DND-41 (cell line): ENCODE results near the gene NTM.

Experiments
- ATAC-seq: fragments of 200-7000 bp; cut with Tn5 transposase; 3 replicates; pipeline ENCODE4 v1.9.1; 2021; ENCODE audit warnings: low read depth; ENCODE audit not compliant: insufficient read depth
- DNase-seq: peaks from one replicate; pipeline ENCODE4 v3.0.0-alpha.2; 2020
- H2AFZ ChIP-seq: 2 replicates; pipeline ENCODE4 v1.6.0; 2012; ENCODE audit warnings: low read depth, low read length
- H3K27ac ChIP-seq: 2 replicates; pipeline ENCODE4 v1.5.1; 2012; ENCODE audit warnings: low read length, inconsistent platforms
- H3K27me3 ChIP-seq: fragments of 200-600 bp; sonication (generic); 2 replicates; pipeline ENCODE4 v1.6.0; 2012; ENCODE audit warnings: low read length, mild to moderate bottlenecking, inconsistent platforms; ENCODE audit not compliant: insufficient read depth, poor library complexity
- H3K36me3 ChIP-seq: 2 replicates; pipeline ENCODE4 v1.5.1; 2012; ENCODE audit warnings: low read length, inconsistent platforms; ENCODE audit not compliant: insufficient read depth
- H3K4me1 ChIP-seq: 2 replicates; pipeline ENCODE4 v1.5.1; 2012; ENCODE audit warnings: mild to moderate bottlenecking, low read length; ENCODE audit not compliant: insufficient read depth
- H3K4me2 ChIP-seq: 2 replicates; pipeline ENCODE4 v1.6.0; 2012; ENCODE audit warnings: mild to moderate bottlenecking, moderate library complexity, low read length, inconsistent platforms; ENCODE audit not compliant: insufficient read depth
- H3K4me3 ChIP-seq, 2 experiments: fragments of 200-600 bp in 1 of 2; shearing (Covaris generic) in 1 of 2; 2 replicates each; pipeline ENCODE4 v1.5.1; 2012 to 2016; ENCODE audit warnings: inconsistent platforms in 2 of 2, low read length in 2 of 2, mild to moderate bottlenecking in 2 of 2, low read depth in 1 of 2, moderate library complexity in 1 of 2
- H3K79me2 ChIP-seq: 2 replicates; pipeline ENCODE4 v1.6.0; 2012; ENCODE audit warnings: low read length, inconsistent platforms; ENCODE audit not compliant: insufficient read depth
- H3K9ac ChIP-seq: 2 replicates; pipeline ENCODE4 v1.6.0; 2012; ENCODE audit warnings: low read depth, mild to moderate bottlenecking, inconsistent platforms, low read length, moderate library complexity
- H3K9me3 ChIP-seq: 2 replicates; pipeline ENCODE4 v1.5.1; 2012; ENCODE audit warnings: low read length, moderate library complexity, mild to moderate bottlenecking, inconsistent platforms; ENCODE audit not compliant: insufficient read depth, severe bottlenecking
- H4K20me1 ChIP-seq: 2 replicates; pipeline ENCODE4 v1.6.0; 2012; ENCODE audit warnings: low read length; ENCODE audit not compliant: insufficient read depth
- EZH2 ChIP-seq: IDR thresholded peaks from 3 replicates; pipeline ENCODE4 v1.6.1; 2012; ENCODE audit warnings: borderline replicate concordance, low read depth, mild to moderate bottlenecking, moderate library complexity, low read length, inconsistent platforms; ENCODE audit not compliant: severe bottlenecking
- TF ChIP-seq, protein P1 (sequence below): IDR thresholded peaks from 2 replicates; pipeline ENCODE4 v1.5.1; 2012; ENCODE audit warnings: borderline replicate concordance, low read length, moderate library complexity, mild to moderate bottlenecking; ENCODE audit not compliant: poor library complexity, severe bottlenecking; ENCODE audit errors: extremely low read depth

NTM gene

DNA sequence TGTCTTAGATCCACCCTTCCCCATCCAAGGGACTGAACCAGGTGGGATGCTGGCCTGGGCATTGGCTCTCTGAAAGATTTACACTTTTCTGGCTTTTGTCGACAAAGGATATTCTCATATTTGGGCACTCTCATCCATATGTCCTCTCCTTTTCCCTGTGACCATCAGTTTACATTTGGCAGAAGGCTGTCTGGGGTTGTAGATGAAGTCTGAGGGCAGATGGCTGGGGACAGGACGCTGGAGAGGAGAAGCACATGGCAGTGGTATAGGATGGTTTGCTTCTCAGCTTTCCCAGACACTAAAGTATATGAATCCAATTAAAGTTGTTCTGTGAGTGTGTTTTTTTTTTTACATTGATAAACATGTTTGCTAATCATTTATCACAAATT lies 757.5 kb downstream of the NTM start:
- no peak overlapping the region for H2AFZ ChIP-seq
- no peak overlapping the region for H3K9ac ChIP-seq
- no peaks in the 10 kb centered on the region for H3K36me3 ChIP-seq
- H3K4me2 ChIP-seq = no peak overlapping the region
- H3K27me3 ChIP-seq = no peaks in the 10 kb centered on the region
- H3K79me2 ChIP-seq = no peaks in the 10 kb centered on the region
- H3K4me1 ChIP-seq = no peaks in the 10 kb centered on the region
- TF ChIP-seq, protein P1, sequence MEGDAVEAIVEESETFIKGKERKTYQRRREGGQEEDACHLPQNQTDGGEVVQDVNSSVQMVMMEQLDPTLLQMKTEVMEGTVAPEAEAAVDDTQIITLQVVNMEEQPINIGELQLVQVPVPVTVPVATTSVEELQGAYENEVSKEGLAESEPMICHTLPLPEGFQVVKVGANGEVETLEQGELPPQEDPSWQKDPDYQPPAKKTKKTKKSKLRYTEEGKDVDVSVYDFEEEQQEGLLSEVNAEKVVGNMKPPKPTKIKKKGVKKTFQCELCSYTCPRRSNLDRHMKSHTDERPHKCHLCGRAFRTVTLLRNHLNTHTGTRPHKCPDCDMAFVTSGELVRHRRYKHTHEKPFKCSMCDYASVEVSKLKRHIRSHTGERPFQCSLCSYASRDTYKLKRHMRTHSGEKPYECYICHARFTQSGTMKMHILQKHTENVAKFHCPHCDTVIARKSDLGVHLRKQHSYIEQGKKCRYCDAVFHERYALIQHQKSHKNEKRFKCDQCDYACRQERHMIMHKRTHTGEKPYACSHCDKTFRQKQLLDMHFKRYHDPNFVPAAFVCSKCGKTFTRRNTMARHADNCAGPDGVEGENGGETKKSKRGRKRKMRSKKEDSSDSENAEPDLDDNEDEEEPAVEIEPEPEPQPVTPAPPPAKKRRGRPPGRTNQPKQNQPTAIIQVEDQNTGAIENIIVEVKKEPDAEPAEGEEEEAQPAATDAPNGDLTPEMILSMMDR = no peak
- no peak for TF ChIP-seq EZH2
- H3K4me3 ChIP-seq = no peak overlapping the region
- H4K20me1 ChIP-seq = no peaks in the 10 kb centered on the region
- DNase-seq (no peak), ATAC-seq (no peak)
- no peak overlapping the region for H3K27ac ChIP-seq
- no peaks in the 10 kb centered on the region for H3K9me3 ChIP-seq

GRCh38 chr11:132131047-132131446 lies 760.6 kb downstream of the NTM start:
- Histone ChIP-seq H3K27ac (no peak overlapping the region), H3K9me3 (no peaks in the 10 kb centered on the region), H3K4me2 (no peak overlapping the region), H4K20me1 (no peaks in the 10 kb centered on the region), H3K9ac (no peak overlapping the region), H3K79me2 (no peaks in the 10 kb centered on the region), H3K4me3 (no peak overlapping the region), H3K36me3 (no peaks in the 10 kb centered on the region), H3K4me1 (no peaks in the 10 kb centered on the region), H3K27me3 (no peaks in the 10 kb centered on the region), H2AFZ (no peak overlapping the region)
- no peak for DNase-seq
- no peak for TF ChIP-seq EZH2
- TF ChIP-seq, protein P1 = no peak
- no peak for ATAC-seq

GRCh38 chr11:132131961-132132360 lies 761.5 kb downstream of the NTM start:
- H3K4me3 ChIP-seq = no peak overlapping the region
- no peak overlapping the region for H3K4me2 ChIP-seq
- H3K4me1 ChIP-seq = no peaks in the 10 kb centered on the region
- H3K36me3 ChIP-seq = no peaks in the 10 kb centered on the region
- H3K27me3 ChIP-seq = no peaks in the 10 kb centered on the region
- H3K9ac ChIP-seq = no peak overlapping the region
- H4K20me1 ChIP-seq = no peaks in the 10 kb centered on the region
- TF ChIP-seq, protein P1 = no peak
- TF ChIP-seq EZH2 = no peak
- no peak overlapping the region for H3K27ac ChIP-seq
- H2AFZ ChIP-seq = no peak overlapping the region
- DNase-seq (no peak), ATAC-seq (no peak)
- no peaks in the 10 kb centered on the region for H3K9me3 ChIP-seq
- no peaks in the 10 kb centered on the region for H3K79me2 ChIP-seq

GRCh38 chr11:132134322-132134721 lies 763.9 kb downstream of the NTM start:
- no peak for TF ChIP-seq EZH2
- TF ChIP-seq, protein P1 = no peak
- no peaks in the 10 kb centered on the region for H3K27me3 ChIP-seq
- H3K27ac ChIP-seq = no peak overlapping the region
- no peaks in the 10 kb centered on the region for H3K4me1 ChIP-seq
- H4K20me1 ChIP-seq = no peaks in the 10 kb centered on the region
- H2AFZ ChIP-seq = no peak overlapping the region
- no peak for DNase-seq
- ATAC-seq = no peak
- H3K9ac ChIP-seq = no peak overlapping the region
- H3K79me2 ChIP-seq = no peaks in the 10 kb centered on the region
- H3K36me3 ChIP-seq = no peaks in the 10 kb centered on the region
- H3K9me3 ChIP-seq = no peaks in the 10 kb centered on the region
- no peak overlapping the region for H3K4me3 ChIP-seq
- H3K4me2 ChIP-seq = no peak overlapping the region
